Measurements from ENCODE around the gene CHCHD4. TPM values are rescaled to one million over a fixed set of nuclear protein-coding genes. Genes with fewer than 3 reads are reported as not detected.

CHCHD4 gene
- total RNA-seq, 1 experiment from 2014 or later, result 43.3 TPM

DNA sequence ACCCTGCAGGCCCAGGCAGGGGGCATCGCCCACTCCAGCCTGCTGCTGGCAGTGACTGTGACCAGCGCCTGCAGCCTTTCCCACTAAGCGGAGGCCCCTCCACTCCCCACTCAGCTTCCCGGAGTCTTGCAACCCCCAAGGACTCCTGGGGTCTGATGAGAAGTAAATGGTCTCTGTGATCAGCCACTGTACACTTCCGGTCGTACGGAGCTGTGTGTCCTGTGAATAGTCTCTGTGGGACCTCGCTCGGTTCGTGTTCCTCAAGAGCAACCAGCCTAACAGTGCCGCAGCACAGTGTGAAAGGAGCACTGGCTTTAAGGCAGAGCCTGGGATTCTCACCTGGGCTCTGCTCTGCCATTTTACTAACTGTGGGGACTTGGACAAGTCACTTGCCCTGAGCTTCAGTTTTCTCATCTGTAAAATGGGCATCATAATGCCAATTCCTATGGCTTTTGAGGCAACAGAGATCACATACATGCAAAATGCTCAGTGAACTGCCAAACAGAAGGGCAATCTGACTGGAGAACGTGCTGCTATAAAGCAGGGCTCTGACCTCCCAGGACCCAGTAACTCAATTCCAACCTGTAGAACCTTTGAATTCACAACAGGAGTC lies 26.9 kb upstream of the CHCHD4 start:
- H3K4me3 ChIP-seq (ENCODE audit: low read length), result no peak overlapping the region
- DNase-seq, result no peak
- H3K9me2 ChIP-seq (replicated peaks; ENCODE audit: low read length), result no peaks in the 10 kb centered on the region
- TF ChIP-seq, protein P1, sequence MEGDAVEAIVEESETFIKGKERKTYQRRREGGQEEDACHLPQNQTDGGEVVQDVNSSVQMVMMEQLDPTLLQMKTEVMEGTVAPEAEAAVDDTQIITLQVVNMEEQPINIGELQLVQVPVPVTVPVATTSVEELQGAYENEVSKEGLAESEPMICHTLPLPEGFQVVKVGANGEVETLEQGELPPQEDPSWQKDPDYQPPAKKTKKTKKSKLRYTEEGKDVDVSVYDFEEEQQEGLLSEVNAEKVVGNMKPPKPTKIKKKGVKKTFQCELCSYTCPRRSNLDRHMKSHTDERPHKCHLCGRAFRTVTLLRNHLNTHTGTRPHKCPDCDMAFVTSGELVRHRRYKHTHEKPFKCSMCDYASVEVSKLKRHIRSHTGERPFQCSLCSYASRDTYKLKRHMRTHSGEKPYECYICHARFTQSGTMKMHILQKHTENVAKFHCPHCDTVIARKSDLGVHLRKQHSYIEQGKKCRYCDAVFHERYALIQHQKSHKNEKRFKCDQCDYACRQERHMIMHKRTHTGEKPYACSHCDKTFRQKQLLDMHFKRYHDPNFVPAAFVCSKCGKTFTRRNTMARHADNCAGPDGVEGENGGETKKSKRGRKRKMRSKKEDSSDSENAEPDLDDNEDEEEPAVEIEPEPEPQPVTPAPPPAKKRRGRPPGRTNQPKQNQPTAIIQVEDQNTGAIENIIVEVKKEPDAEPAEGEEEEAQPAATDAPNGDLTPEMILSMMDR (conservative IDR thresholded peaks at IDR 0.05; ENCODE audit: low read depth, low read length), result no peak
- TF ChIP-seq EZH2 (IDR thresholded peaks at IDR 0.05; ENCODE audit: low read length, unreplicated experiment) (no peak), EZH2phosphoT487 (IDR thresholded peaks at IDR 0.05; ENCODE audit: borderline replicate concordance, low read length) (no peak)
- no peak for ATAC-seq
- BruUV-seq (replicated peaks), result no TSS peak
- no peak overlapping the region for H3K4me2 ChIP-seq (ENCODE audit: low read length)
- no peak overlapping the region for H3K27ac ChIP-seq (ENCODE audit: low read length)
- peaks cover 5% of the 10 kb centered on the region; the same call in 1 of the 2 replicates for H3K36me3 ChIP-seq (ENCODE audit: low read depth, low read length)
- H3K9ac ChIP-seq (ENCODE audit: low read length), result no peak overlapping the region
- POLR2A ChIA-PET (ENCODE audit: unreplicated experiment), result no interaction called here
- intact Hi-C loops (cut with micrococcal nuclease), result no loop called here
- H3F3A ChIP-seq (ENCODE audit: low read length, unreplicated experiment), result no peaks in the 10 kb centered on the region
- H3K9me3 ChIP-seq (ENCODE audit: low read length), result no peaks in the 10 kb centered on the region
- H3K79me2 ChIP-seq (ENCODE audit: low read length), result no peaks in the 10 kb centered on the region
- no peaks in the 10 kb centered on the region for H3K27me3 ChIP-seq (ENCODE audit: low read length)
- H2AFZ ChIP-seq (ENCODE audit: low read length), result no peak overlapping the region
- H3K4me1 ChIP-seq (ENCODE audit: insufficient read depth, low read length), result no peaks in the 10 kb centered on the region
- no peaks in the 10 kb centered on the region for H4K20me1 ChIP-seq (ENCODE audit: low read length)
- CTCF ChIA-PET, result no interaction called here

DNA sequence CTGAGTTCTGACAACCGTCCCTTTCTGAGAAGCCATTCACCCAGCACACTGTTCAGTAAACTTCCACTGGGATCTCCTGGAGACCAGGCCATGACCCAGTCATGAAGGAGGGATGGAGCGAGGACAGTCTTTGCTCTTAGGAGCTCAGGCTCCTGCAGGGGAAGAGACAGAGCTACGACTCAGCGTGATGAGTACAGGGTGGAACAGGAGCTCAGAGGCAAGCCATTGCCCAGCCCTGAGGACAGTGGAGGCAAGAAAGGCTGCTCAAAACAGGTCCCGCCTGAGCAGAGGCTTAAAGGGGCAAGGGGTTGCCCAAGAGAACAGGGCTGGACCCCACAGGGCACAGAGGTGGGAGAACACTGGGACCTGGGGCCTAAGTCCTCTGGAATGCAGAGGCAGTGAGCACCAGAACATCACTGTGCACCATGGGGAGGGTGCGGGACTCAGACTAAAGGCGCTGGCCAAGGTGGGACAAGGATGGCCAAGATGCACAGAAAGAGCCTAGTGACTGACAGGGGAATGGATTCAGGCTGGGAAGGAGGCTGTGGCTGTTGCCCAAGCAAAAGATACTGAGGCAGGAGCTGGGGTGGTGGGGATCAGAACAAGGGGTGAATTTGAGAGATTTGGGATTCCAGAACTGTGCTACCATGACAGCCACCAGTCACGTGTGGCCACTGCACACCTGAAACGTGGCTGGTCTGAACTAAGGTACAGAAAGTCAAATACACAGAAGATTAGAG lies 26.0 kb upstream of the CHCHD4 start:
- peaks cover 3% of the 10 kb centered on the region for H3K4me1 ChIP-seq (ENCODE audit: insufficient read depth, low read length)
- no peak overlapping the region for H3K4me2 ChIP-seq (ENCODE audit: low read length)
- intact Hi-C loops (cut with micrococcal nuclease), result no loop called here
- no peaks in the 10 kb centered on the region for H3F3A ChIP-seq (ENCODE audit: low read length, unreplicated experiment)
- H3K9me2 ChIP-seq (replicated peaks; ENCODE audit: low read length), result no peaks in the 10 kb centered on the region
- no peaks in the 10 kb centered on the region for H3K79me2 ChIP-seq (ENCODE audit: low read length)
- DNase-seq (no peak), ATAC-seq (no peak)
- no peak overlapping the region for H3K9ac ChIP-seq (ENCODE audit: low read length)
- BruUV-seq (replicated peaks), result no TSS peak
- CTCF ChIA-PET, result no interaction called here
- POLR2A ChIA-PET (ENCODE audit: unreplicated experiment), result no interaction called here
- no peak overlapping the region for H3K27ac ChIP-seq (ENCODE audit: low read length)
- H4K20me1 ChIP-seq (ENCODE audit: low read length), result no peaks in the 10 kb centered on the region
- no peaks in the 10 kb centered on the region for H3K9me3 ChIP-seq (ENCODE audit: low read length)
- peaks cover 5% of the 10 kb centered on the region; the same call in 1 of the 2 replicates for H3K36me3 ChIP-seq (ENCODE audit: low read depth, low read length)
- no peak for TF ChIP-seq EZH2 (IDR thresholded peaks at IDR 0.05; ENCODE audit: low read length, unreplicated experiment)
- TF ChIP-seq, protein P1 (conservative IDR thresholded peaks at IDR 0.05; ENCODE audit: low read depth, low read length), result no peak
- TF ChIP-seq EZH2phosphoT487 (IDR thresholded peaks at IDR 0.05; ENCODE audit: borderline replicate concordance, low read length), result no peak
- no peak overlapping the region for H3K4me3 ChIP-seq (ENCODE audit: low read length)
- no peaks in the 10 kb centered on the region for H3K27me3 ChIP-seq (ENCODE audit: low read length)
- H2AFZ ChIP-seq (ENCODE audit: low read length), result no peak overlapping the region

DNA sequence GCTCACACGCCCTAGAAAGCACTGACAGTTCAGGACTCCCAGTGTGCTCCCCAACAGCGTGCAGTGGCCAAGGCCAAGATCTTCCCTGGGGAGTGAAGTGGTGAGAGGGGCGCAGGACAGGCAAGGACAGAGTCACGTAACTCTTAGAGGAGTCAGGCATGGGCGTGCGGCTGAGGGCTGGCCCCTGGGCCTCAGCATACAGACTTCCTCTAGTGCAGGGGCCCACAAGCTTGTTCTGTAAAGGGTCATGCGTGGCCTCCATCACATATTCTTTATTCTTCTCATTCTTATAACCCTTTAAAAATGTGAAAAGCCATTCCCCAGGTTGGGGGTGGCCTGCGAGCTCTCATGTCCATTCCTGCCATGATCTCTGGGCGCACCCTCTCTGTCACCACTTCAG lies 25.4 kb upstream of the CHCHD4 start:
- POLR2A ChIA-PET (ENCODE audit: unreplicated experiment), result no interaction called here
- H3K9me2 ChIP-seq (replicated peaks; ENCODE audit: low read length), result no peaks in the 10 kb centered on the region
- no TSS peak for BruUV-seq (replicated peaks)
- no peak for TF ChIP-seq EZH2phosphoT487 (IDR thresholded peaks at IDR 0.05; ENCODE audit: borderline replicate concordance, low read length)
- TF ChIP-seq, protein P1 (conservative IDR thresholded peaks at IDR 0.05; ENCODE audit: low read depth, low read length), result no peak
- TF ChIP-seq EZH2 (IDR thresholded peaks at IDR 0.05; ENCODE audit: low read length, unreplicated experiment), result no peak
- CTCF ChIA-PET, result no interaction called here
- H3K27ac ChIP-seq (ENCODE audit: low read length), result no peak overlapping the region
- ATAC-seq, result no peak
- intact Hi-C loops (cut with micrococcal nuclease), result no loop called here
- no peaks in the 10 kb centered on the region for H3F3A ChIP-seq (ENCODE audit: low read length, unreplicated experiment)
- H3K9ac ChIP-seq (ENCODE audit: low read length), result no peak overlapping the region
- no peak overlapping the region for H3K4me2 ChIP-seq (ENCODE audit: low read length)
- H2AFZ ChIP-seq (ENCODE audit: low read length), result no peak overlapping the region
- H4K20me1 ChIP-seq (ENCODE audit: low read length), result no peaks in the 10 kb centered on the region
- H3K79me2 ChIP-seq (ENCODE audit: low read length), result no peaks in the 10 kb centered on the region
- H3K27me3 ChIP-seq (ENCODE audit: low read length), result no peaks in the 10 kb centered on the region
- H3K36me3 ChIP-seq (ENCODE audit: low read depth, low read length), result peaks cover 7% of the 10 kb centered on the region; the same call in 1 of the 2 replicates
- H3K9me3 ChIP-seq (ENCODE audit: low read length), result no peaks in the 10 kb centered on the region
- peaks cover 9% of the 10 kb centered on the region for H3K4me1 ChIP-seq (ENCODE audit: insufficient read depth, low read length)
- DNase-seq, result no peak
- H3K4me3 ChIP-seq (ENCODE audit: low read length), result no peak overlapping the region

Data from PC-3 (cell line).